HepG2 (cell line): Measurements from ENCODE around the gene ARFGEF2. TPM values are rescaled to one million over a fixed set of nuclear protein-coding genes. Genes with fewer than 3 reads are reported as not detected.
A peak's percentile ranks its signal among the peaks of the same experiment; 100 is the strongest.

Experiments
- ATAC-seq: fragments of 200-7000 bp; cut with Tn5 transposase; 3 replicates; pipeline ENCODE4 v1.9.1; 2020; ENCODE audit warnings: mild to moderate bottlenecking, moderate library complexity
- Bru-seq: library from RNA; stranded (reverse); fragments of 400-500 nt; gene quantifications from one replicate; lab custom pipeline; 2021; lab: Mats Ljungman, UMichigan
- BruChase-seq, 2 experiments: library from RNA; stranded (reverse); fragments of 400-500 nt; gene quantifications; one replicate each; lab custom pipeline; 2021; lab: Mats Ljungman, UMichigan
- BruUV-seq: library from RNA; stranded (reverse); fragments of 400-500 nt; replicated peaks from 2 replicates; lab custom pipeline; 2021; lab: Mats Ljungman, UMichigan
- CTCF ChIA-PET: fragments of 300-600 bp; formaldehyde crosslinking; extraction: SDS; loops from one replicate; lab custom pipeline; 2021; ENCODE audit warnings: low total read pairs, inconsistent platforms, low intra/inter-chr PET ratio; lab: Yijun Ruan, JAX
- POLR2A ChIA-PET: fragments of 350-600 bp; sonication (Branson Sonifier 250); formaldehyde crosslinking; loops from one replicate; lab custom pipeline; 2020; ENCODE audit warnings: antibody characterized with exemption, inconsistent platforms; lab: Yijun Ruan, JAX
- DNase-seq: peaks from one replicate; pipeline ENCODE4 v3.0.0-alpha.2; 2015; ENCODE audit warnings: low spot score
- FAIRE-seq: peaks from 3 replicates; lab custom pipeline; 2011; peaks lifted over from hg19 to GRCh38; lab: Jason Lieb, UNC
- H2AFZ ChIP-seq: one replicate; pipeline ENCODE4 v1.6.1; 2011; ENCODE audit warnings: low read length, inconsistent platforms
- H3K27ac ChIP-seq: fragments of 300-600 bp; 3 replicates; pipeline ENCODE4 v1.8.0; 2011; ENCODE audit warnings: mixed run types, mild to moderate bottlenecking, mixed read lengths, low read length, inconsistent platforms; ENCODE audit not compliant: insufficient read depth; ENCODE audit errors: extremely low read length
- H3K27me3 ChIP-seq, 2 experiments: fragments of 200-600 bp in 1 of 2; 2 replicates in 1 of 2; 3 replicates in 1 of 2; pipeline versions ENCODE4 v1.6.0 to v1.8.0; 2011; ENCODE audit warnings: low read length in 2 of 2, mild to moderate bottlenecking in 2 of 2, moderate library complexity in 2 of 2, inconsistent platforms in 1 of 2; ENCODE audit not compliant: insufficient read depth in 2 of 2, control insufficient read depth in 1 of 2
- H3K36me3 ChIP-seq, 2 experiments: fragments of 200-600 bp in 1 of 2; replicated peaks in 1 of 2; 2 replicates in 1 of 2; 3 replicates in 1 of 2; pipeline versions ENCODE4 v1.5.1 to v1.8.0; 2011; ENCODE audit warnings: low read length in 2 of 2, inconsistent platforms in 1 of 2; ENCODE audit not compliant: insufficient read depth in 2 of 2, control insufficient read depth in 1 of 2
- H3K4me1 ChIP-seq: 2 replicates; pipeline ENCODE4 v1.5.1; 2012; ENCODE audit warnings: low read length, inconsistent platforms; ENCODE audit not compliant: insufficient read depth
- H3K4me2 ChIP-seq: 2 replicates; pipeline ENCODE4 v1.6.0; 2011; ENCODE audit warnings: low read depth, low read length, inconsistent platforms
- H3K4me3 ChIP-seq, 3 experiments: fragments of 200-600 bp in 1 of 3; sonication (generic), shearing (Covaris generic) in 1 of 3; replicated peaks in 1 of 3; 2 replicates each; pipeline ENCODE4 v1.5.1; 2011 to 2016; ENCODE audit warnings: low read length in 3 of 3, inconsistent platforms in 2 of 3, low read depth in 2 of 3, mild to moderate bottlenecking in 2 of 3, control low read depth in 1 of 3, mixed read lengths in 1 of 3; ENCODE audit not compliant: insufficient read depth in 1 of 3
- H3K79me2 ChIP-seq: one replicate; pipeline ENCODE4 v1.6.1; 2011; ENCODE audit warnings: low read length, inconsistent platforms; ENCODE audit not compliant: insufficient read depth
- H3K9ac ChIP-seq: 2 replicates; pipeline ENCODE4 v1.6.0; 2011; ENCODE audit warnings: mild to moderate bottlenecking, low read depth, low read length, inconsistent platforms; ENCODE audit not compliant: insufficient read depth
- H3K9me3 ChIP-seq: 2 replicates; pipeline ENCODE4 v1.5.1; 2012; ENCODE audit warnings: mild to moderate bottlenecking, low read length
- H4K20me1 ChIP-seq: 2 replicates; pipeline ENCODE4 v1.6.0; 2011; ENCODE audit warnings: inconsistent platforms, mild to moderate bottlenecking, low read length, moderate library complexity; ENCODE audit not compliant: insufficient read depth
- DRAP1 ChIP-seq: IDR thresholded peaks from 2 replicates; pipeline ENCODE4 v1.6.1; 2016; ENCODE audit warnings: missing genetic modification reagents, missing compliant biosample characterization
- HNRNPUL1 ChIP-seq: fragments of 200-400 bp; formaldehyde crosslinking; IDR thresholded peaks from 2 replicates; pipeline ENCODE4 v1.6.1; 2017; ENCODE audit warnings: low read depth, mild to moderate bottlenecking, low read length, moderate library complexity
- HOXD1 ChIP-seq: sonication (generic); formaldehyde crosslinking; IDR thresholded peaks from 2 replicates; pipeline ENCODE4 v1.5.0; 2020; ENCODE audit warnings: missing genetic modification reagents
- IKZF1 ChIP-seq: fragments of 450-650 bp; IDR thresholded peaks from 2 replicates; pipeline ENCODE4 v1.7.1; 2016
- SIN3B ChIP-seq: fragments of 150-350 bp; IDR thresholded peaks from 2 replicates; pipeline ENCODE4 v1.6.1; 2014; ENCODE audit warnings: low read length
- SIX1 ChIP-seq: sonication (generic); formaldehyde crosslinking; IDR thresholded peaks from 2 replicates; pipeline ENCODE4 v1.4.0; 2020; ENCODE audit warnings: missing genetic modification reagents, borderline replicate concordance
- SYNCRIP ChIP-seq: fragments of 200-400 bp; formaldehyde crosslinking; IDR thresholded peaks from 2 replicates; pipeline ENCODE4 v1.6.1; 2018; ENCODE audit warnings: mild to moderate bottlenecking, low read depth, low read length; ENCODE audit not compliant: insufficient read depth
- TBX3 ChIP-seq: fragments of 450-650 bp; IDR thresholded peaks from 2 replicates; pipeline ENCODE4 v1.6.1; 2017; ENCODE audit warnings: antibody characterized with exemption, mild to moderate bottlenecking, inconsistent platforms, borderline replicate concordance
- TGIF2 ChIP-seq: IDR thresholded peaks from 2 replicates; pipeline ENCODE4 v1.6.1; 2016; ENCODE audit warnings: control low read depth, missing compliant biosample characterization
- THAP11 ChIP-seq: IDR thresholded peaks from 2 replicates; pipeline ENCODE4 v1.6.1; 2016; ENCODE audit warnings: missing biosample characterization, missing genetic modification reagents
- ZNF18 ChIP-seq: sonication (generic); formaldehyde crosslinking; IDR thresholded peaks from 2 replicates; pipeline ENCODE4 v1.8.0; 2022; ENCODE audit warnings: mild to moderate bottlenecking, missing genetic modification reagents; ENCODE audit not compliant: insufficient replicate concordance
- ZNF205 ChIP-seq: IDR thresholded peaks from 2 replicates; pipeline ENCODE4 v1.6.1; 2018; ENCODE audit warnings: missing biosample characterization, missing genetic modification reagents
- ZNF33B ChIP-seq: sonication (generic); formaldehyde crosslinking; IDR thresholded peaks from 2 replicates; pipeline ENCODE4 v1.5.1; 2020; ENCODE audit warnings: mild to moderate bottlenecking, missing genetic modification reagents
- ZNF616 ChIP-seq: sonication (generic); formaldehyde crosslinking; IDR thresholded peaks from 2 replicates; pipeline ENCODE4 v1.5.0; 2020; ENCODE audit warnings: low read depth, mild to moderate bottlenecking, missing genetic modification reagents
- ZNF660 ChIP-seq: sonication (generic); formaldehyde crosslinking; IDR thresholded peaks from 2 replicates; pipeline ENCODE4 v1.5.1; 2020; ENCODE audit warnings: mild to moderate bottlenecking, low read depth, missing genetic modification reagents, borderline replicate concordance
- ZNF772 ChIP-seq: sonication (generic); formaldehyde crosslinking; IDR thresholded peaks from 2 replicates; pipeline ENCODE4 v1.5.0; 2020; ENCODE audit warnings: mild to moderate bottlenecking, missing genetic modification reagents
- WGBS: methylation state at CpG from one replicate; pipeline ENCODE4 v1.1.6; 2017; ENCODE audit warnings: low lambda C conversion rate; 5-methylcytosine and 5-hydroxymethylcytosine counted together
- in situ Hi-C: cut with HindIII; loops from 2 replicates; pipeline ENCODE4 v1.10.0; 2017; ENCODE audit warnings: low pct_unique_long_range_greater_than_20kb; ENCODE audit not compliant: extremely low pct_ligation_motif_present
- intact Hi-C: fragments of 100-400 bp; cut with micrococcal nuclease; formaldehyde crosslinking; loops from one replicate; pipeline ENCODE4 v1.10.0; 2022; ENCODE audit not compliant: unreplicated experiment
- long read RNA-seq, 2 experiments: library from RNA in 1 of 2; library from polyadenylated mRNA in 1 of 2; stranded (forward) in 1 of 2; unstranded in 1 of 2; transcript quantifications; one replicate each; pipeline ENCODE4 v2.0.0, GENCODE V29; 2019 to 2022
- polyA minus RNA-seq, 3 experiments: library from RNA; depleted of rRNA, polyadenylated mRNA; stranded (reverse); fragments of >200 nt; gene quantifications; 2 replicates each; pipeline ENCODE4 v1.2.3, GENCODE V29; 2011; ENCODE audit warnings: low replicate concordance in 1 of 3
- polyA plus RNA-seq, 8 experiments: library from polyadenylated mRNA; depleted of rRNA in 3 of 8; stranded (reverse) in 7 of 8; unstranded in 1 of 8; fragments of >200 nt; fragmentation: Illumina TruSeq in 4 of 8; extraction: Trizol in 4 of 8; gene quantifications; 2 replicates each; pipeline versions ENCODE4 v1.2.1 to v1.2.3, GENCODE V29; 2011 to 2016; ENCODE audit warnings: low read depth in 4 of 8, missing spikeins in 1 of 8, mixed read lengths in 1 of 8; ENCODE audit not compliant: insufficient read depth in 1 of 8
- total RNA-seq, 5 experiments: library from RNA; depleted of rRNA; stranded (reverse); fragments of >200 nt; fragmentation: Illumina TruSeq; extraction: Trizol; gene quantifications; 2 replicates each; pipeline ENCODE4 v1.2.3, GENCODE V29; 2016; ENCODE audit warnings: low read depth in 1 of 5

Gene ARFGEF2
- 60.8 and 89.4 TPM in 2 replicates for total RNA-seq (2016; rRNA removed; fragmentation: Illumina TruSeq; extraction: Trizol)
- total RNA-seq (2016; cell fraction: cytosol; rRNA removed; fragmentation: Illumina TruSeq; extraction: Trizol; ENCODE audit: low read depth) = 12.9 and 14.8 TPM in 2 replicates
- 57.7 and 87.7 TPM in 2 replicates for total RNA-seq (2016; cell fraction: insoluble cytoplasmic fraction; rRNA removed; fragmentation: Illumina TruSeq; extraction: Trizol)
- total RNA-seq (2016; cell fraction: membrane; rRNA removed; fragmentation: Illumina TruSeq; extraction: Trizol) = 22.8 and 23.2 TPM in 2 replicates
- 61.8 and 69.9 TPM in 2 replicates for total RNA-seq (2016; cell fraction: nucleus; rRNA removed; fragmentation: Illumina TruSeq; extraction: Trizol)
- polyA plus RNA-seq (2011; rRNA removed) = 44.0 and 44.6 TPM in 2 replicates
- polyA plus RNA-seq (2011; cell fraction: cytosol; rRNA removed) = 26.6 and 34.6 TPM in 2 replicates
- polyA plus RNA-seq (2011; cell fraction: nucleus; rRNA removed) = 49.9 and 56.4 TPM in 2 replicates
- 42.2 and 43.8 TPM in 2 replicates for polyA plus RNA-seq (2012)
- polyA plus RNA-seq (2016; cell fraction: cytosol; fragmentation: Illumina TruSeq; extraction: Trizol; ENCODE audit: low read depth) = 1.1 TPM in 2 replicates
- 38.0 and 39.6 TPM in 2 replicates for polyA plus RNA-seq (2016; cell fraction: insoluble cytoplasmic fraction; fragmentation: Illumina TruSeq; extraction: Trizol; ENCODE audit: low read depth)
- polyA plus RNA-seq (2016; cell fraction: membrane; fragmentation: Illumina TruSeq; extraction: Trizol; ENCODE audit: low read depth) = 3.0 and 3.5 TPM in 2 replicates
- 60.6 and 68.6 TPM in 2 replicates for polyA plus RNA-seq (2016; cell fraction: nucleus; fragmentation: Illumina TruSeq; extraction: Trizol; ENCODE audit: insufficient read depth, low read depth)
- 69.3 and 130 TPM in 2 replicates for polyA minus RNA-seq (2011; rRNA and poly(A)+ RNA removed; ENCODE audit: low replicate concordance)
- polyA minus RNA-seq (2011; cell fraction: cytosol; rRNA and poly(A)+ RNA removed) = 69.6 and 83.1 TPM in 2 replicates
- polyA minus RNA-seq (2011; cell fraction: nucleus; rRNA and poly(A)+ RNA removed) = 96.2 and 117 TPM in 2 replicates
- percentile 95 among the genes with signal in this experiment for Bru-seq, nascent RNA
- percentile 96 among the genes with signal in this experiment for BruChase-seq, experiment 1, labeled RNA remaining after a 6-hour chase
- percentile 96 among the genes with signal in this experiment for BruChase-seq, experiment 2, labeled RNA remaining after a 2-hour chase
- long read RNA-seq, experiment 1, partial matches to known transcripts = 11 of 17 reads
- long read RNA-seq, experiment 1, other reads (novel, unspliced or antisense) = 6 of 17 reads
- long read RNA-seq, experiment 2, full-length matches to known transcripts = 3 of 92 reads
- long read RNA-seq, experiment 2, partial matches to known transcripts = 11 of 92 reads
- long read RNA-seq, experiment 2, other reads (novel, unspliced or antisense) = 78 of 92 reads

- intact Hi-C loops = loop anchor here (5.0 to 10.0 kb wide), 2 partner anchors 126 to 547 kb away; partner anchors contain the start of gene CSE1L
- peaks cover 54% of the 10 kb centered on the region for H3K4me1 ChIP-seq
- ATAC-seq (peak; percentile 68), DNase-seq (peak; percentile 92), FAIRE-seq (peak; percentile 37)
- CTCF ChIA-PET = no interaction called here
- peak within 1 kb of the TSS; percentile 98 for H3K9ac ChIP-seq
- H3K4me3 ChIP-seq = peak within 1 kb of the TSS; percentile 86 to 95 (median 91)
- H2AFZ ChIP-seq = peak within 1 kb of the TSS; percentile 62
- H3K9me3 ChIP-seq = no peaks in the 10 kb centered on the region
- peaks cover 47% of the 10 kb centered on the region for H3K79me2 ChIP-seq
- in situ Hi-C loops = no loop called here
- no TSS peak for BruUV-seq
- H3K27me3 ChIP-seq = peaks cover 0 to 5% of the 10 kb centered on the region in 2 experiments; a peak in 1 of 5 replicates
- peak within 1 kb of the TSS; percentile 91 for H3K4me2 ChIP-seq
- peak within 1 kb of the TSS; percentile 91 for H3K27ac ChIP-seq
- POLR2A ChIA-PET = interaction anchor here (0.8 to 3.9 kb wide), 8 partner anchors 11 to 1562 kb away, joined by 3 to 30 read pairs (median 4); no protein-coding TSS in a partner anchor
- peaks cover 20% of the 10 kb centered on the region for H4K20me1 ChIP-seq
- H3K36me3 ChIP-seq = peaks cover 0 to 1% of the 10 kb centered on the region in 2 experiments; a peak in 1 of 5 replicates
- whole genome bisulfite sequencing = under 1% methylated on average over 51 of the region's 70 CpGs
- TF ChIP-seq HOXD1 (CRISPR knock-in tag) = peak; percentile 64
- TF ChIP-seq SYNCRIP = no peak
- TF ChIP-seq ZNF33B (CRISPR knock-in tag) = peak; percentile 69; the same call in 1 of the 2 replicates
- TF ChIP-seq HNRNPUL1 = peak; percentile 38; the same call in 1 of the 2 replicates
- no peak for TF ChIP-seq SIX1 (CRISPR knock-in tag)
- 0 out of 2 replicates have a peak, but pooled peaks have one; percentile 21 for TF ChIP-seq ZNF205 (CRISPR knock-in tag)
- peak; percentile 86 for TF ChIP-seq THAP11 (CRISPR knock-in tag)
- peak; percentile 98; the same call in 1 of the 2 replicates for TF ChIP-seq IKZF1
- TF ChIP-seq ZNF772 = 0 out of 2 replicates have a peak, but pooled peaks have one; percentile 70
- TF ChIP-seq TBX3 = 0 out of 2 replicates have a peak, but pooled peaks have one; percentile 64
- TF ChIP-seq ZNF616 = peak; percentile 64; the same call in 1 of the 2 replicates
- TF ChIP-seq TGIF2 (CRISPR knock-in tag) = peak; percentile 82
- peak; percentile 94 for TF ChIP-seq DRAP1 (CRISPR knock-in tag)
- TF ChIP-seq SIN3B = peak; percentile 68; the same call in 1 of the 2 replicates
- no peak for TF ChIP-seq ZNF18 (CRISPR knock-in tag)
- TF ChIP-seq ZNF660 (CRISPR knock-in tag) = no peak
Observed at GRCh38 chr20:48921168-48921882, at the start of gene ARFGEF2. Gene ARFGEF2, plus strand, starts transcription at chr20:48921711. Its CDS starts 179 bp downstream, at chr20:48921890.
